HUDEP-2 (cell line): ENCODE measurements around the gene PRLR.
"Not testable (repeated sequence)": the region's sequence is repeated elsewhere in the genome, so short reads cannot be mapped to it uniquely, and the experiment has no call there.

Experiments used
- DNase-seq, 76 experiments: peaks; one replicate each; lab custom pipeline; 2025; ENCODE audit not compliant: unreplicated experiment in 76 of 76; lab: John Stamatoyannopoulos, UW

The PRLR gene

GRCh38 chr5:35230038-35230611 lies at the start of gene PRLR:
PRLR (minus strand) TSS chr5:35230487; CDS start chr5:35089620, 140,867 bp downstream.
- DNase-seq, result no peak

GRCh38 chr5:35274839-35275509 lies 44.7 kb upstream of the PRLR start:
- no peak for DNase-seq

- no peak for DNase-seq
These were observed 38.7 kb upstream of the PRLR start for GRCh38 chr5:35269006-35269405.

DNA sequence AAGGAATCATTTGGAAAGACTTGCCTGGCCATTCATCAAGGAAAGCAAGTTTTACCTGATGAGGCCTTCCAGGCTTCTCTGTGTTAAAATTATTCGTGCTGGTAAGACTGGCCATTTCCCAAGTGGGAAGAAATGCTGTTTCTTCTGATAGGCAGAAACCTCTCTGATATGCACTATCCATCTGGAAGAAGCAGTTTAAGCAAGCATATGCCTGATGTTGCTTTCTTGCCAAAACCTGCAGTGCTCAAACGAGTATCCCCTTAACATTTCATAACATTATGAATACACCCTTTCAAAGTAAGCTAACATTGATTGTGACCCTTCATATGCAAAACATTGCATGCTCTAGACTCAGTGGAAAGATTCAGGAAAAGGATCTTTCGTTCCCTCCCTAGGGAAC lies 36.0 kb upstream of the PRLR start:
- no peak for DNase-seq

- DNase-seq, result no peak
These were observed 34.2 kb upstream of the PRLR start for GRCh38 chr5:35264509-35264908.

GRCh38 chr5:35263266-35263877 lies 33.1 kb upstream of the PRLR start:
- DNase-seq, result no peak

- DNase-seq, result no peak
These were observed 23.3 kb upstream of the PRLR start for GRCh38 chr5:35253582-35253981.

- no peak for DNase-seq
These were observed 22.7 kb upstream of the PRLR start for GRCh38 chr5:35252963-35253362.

DNA sequence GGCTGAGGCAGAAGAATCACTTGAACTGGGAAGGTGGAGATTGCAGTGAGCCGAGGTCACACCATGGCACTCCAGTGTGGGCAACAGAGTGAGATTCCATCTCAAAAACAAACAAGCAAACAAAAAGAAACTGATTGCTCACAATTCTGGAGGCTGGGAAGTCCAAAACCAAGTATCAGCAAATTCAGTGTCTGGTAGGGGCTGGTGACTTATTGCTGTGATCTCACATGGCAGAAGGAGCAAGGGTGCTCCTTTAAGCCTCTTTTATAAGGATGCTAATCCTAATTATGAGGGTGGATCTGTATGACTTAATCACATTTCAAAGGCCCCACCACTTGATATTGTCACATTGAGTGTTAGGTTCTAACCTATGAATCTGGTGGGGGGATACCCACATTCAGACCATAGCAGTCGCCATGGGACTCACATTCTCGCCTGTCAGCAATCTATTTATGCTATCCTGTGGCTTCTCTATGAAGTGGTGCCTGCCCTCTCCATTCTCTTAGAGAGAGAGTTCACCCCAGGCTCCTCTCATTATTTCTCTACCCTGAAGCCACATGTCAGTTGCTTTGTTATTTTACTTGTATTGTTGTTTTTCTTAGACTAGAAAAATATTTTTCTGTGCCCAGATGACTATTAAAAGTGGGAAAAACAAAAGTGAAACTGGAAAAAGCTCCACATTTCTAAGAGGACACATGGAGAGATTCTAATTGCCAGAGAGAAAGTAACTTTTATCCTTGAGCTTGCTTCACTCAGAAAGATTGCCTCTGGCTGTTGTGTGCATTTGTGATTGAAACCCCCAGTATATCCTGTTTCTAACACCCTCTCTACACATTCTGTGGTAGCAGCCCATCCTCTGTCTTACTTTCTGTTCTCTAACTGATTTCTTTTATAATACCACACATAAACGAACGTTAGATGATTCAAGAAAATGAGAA lies 18.8 kb upstream of the PRLR start:
- DNase-seq, result no peak

DNA sequence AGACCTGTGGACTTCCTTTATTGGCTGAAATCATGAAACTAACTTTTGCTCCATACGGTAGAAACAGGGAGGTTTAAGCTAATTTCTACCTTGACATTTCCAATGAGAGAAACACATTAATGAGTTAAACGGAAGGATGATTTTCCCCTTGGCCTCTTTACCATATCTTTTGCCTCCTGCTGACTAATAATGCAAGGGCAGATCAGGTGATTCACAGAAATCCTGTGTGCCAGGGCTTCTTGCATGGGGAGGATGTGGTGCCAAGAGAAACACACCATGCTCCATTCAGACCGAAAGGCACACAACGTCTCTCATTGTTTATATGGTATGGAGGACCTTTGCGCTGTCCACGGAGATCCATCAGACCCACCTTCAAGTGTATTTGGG lies 17.4 kb upstream of the PRLR start:
- DNase-seq, result no peak

- no peak for DNase-seq
These were observed 16.8 kb upstream of the PRLR start for GRCh38 chr5:35246900-35247647.

GRCh38 chr5:35246411-35246810 lies 16.1 kb upstream of the PRLR start:
- no peak for DNase-seq

- not testable (repeated sequence) for DNase-seq
These were observed 15.1 kb upstream of the PRLR start for GRCh38 chr5:35245371-35245770.

DNA sequence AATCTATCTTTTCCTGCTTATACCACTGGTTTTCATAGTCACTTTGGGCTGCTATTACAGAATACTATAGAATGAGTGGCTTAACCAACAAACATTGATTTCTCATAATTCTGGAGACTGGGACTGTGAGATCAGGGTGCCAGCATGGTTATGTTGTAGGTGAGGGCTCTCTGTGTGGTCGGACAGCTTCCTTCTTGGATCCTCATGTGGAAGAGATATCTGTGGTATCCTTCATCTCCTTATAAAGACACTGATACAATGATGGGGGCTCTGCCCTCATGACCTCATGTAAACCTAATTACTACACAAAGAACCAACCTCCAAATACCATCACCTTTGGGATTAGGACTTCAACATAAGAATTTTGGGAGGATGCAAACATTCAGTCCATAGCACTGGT lies 13.9 kb upstream of the PRLR start:
- no peak for DNase-seq

GRCh38 chr5:35242702-35243258 lies 12.5 kb upstream of the PRLR start:
- no peak for DNase-seq

GRCh38 chr5:35240892-35241291 lies 10.6 kb upstream of the PRLR start:
- DNase-seq, result no peak

GRCh38 chr5:35239911-35240610 lies 9.8 kb upstream of the PRLR start:
- DNase-seq, result no peak

DNA sequence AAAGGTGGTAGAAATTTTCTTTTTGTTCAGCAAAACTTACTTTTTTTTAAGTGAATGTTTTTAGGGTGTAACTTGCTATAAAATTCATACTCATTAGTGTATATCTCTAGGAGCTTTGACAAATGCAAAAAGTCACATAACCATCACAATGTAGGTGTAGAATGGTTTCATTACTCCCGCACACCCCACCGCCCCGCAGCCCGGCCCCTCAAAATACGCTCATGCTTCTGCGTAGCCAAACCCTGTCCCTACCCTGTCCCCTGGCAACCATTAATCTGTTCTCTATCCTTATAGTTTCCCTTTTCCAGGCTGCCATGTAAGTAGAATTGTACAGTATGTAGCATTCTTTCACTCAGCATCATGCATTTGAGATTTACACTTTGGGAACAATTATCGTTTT lies 9.2 kb upstream of the PRLR start:
- no peak for DNase-seq

GRCh38 chr5:35237580-35238376 lies 7.5 kb upstream of the PRLR start:
- DNase-seq, result no peak
